Measurements from ENCODE around the gene TAOK1.

TAOK1 gene

GRCh38 chr17:29393436-29393835 lies 3.3 kb downstream of the TAOK1 start:
- no peak overlapping the region for H3K4me3 ChIP-seq (replicated peaks; ENCODE audit: low read depth, low read length)

DNA sequence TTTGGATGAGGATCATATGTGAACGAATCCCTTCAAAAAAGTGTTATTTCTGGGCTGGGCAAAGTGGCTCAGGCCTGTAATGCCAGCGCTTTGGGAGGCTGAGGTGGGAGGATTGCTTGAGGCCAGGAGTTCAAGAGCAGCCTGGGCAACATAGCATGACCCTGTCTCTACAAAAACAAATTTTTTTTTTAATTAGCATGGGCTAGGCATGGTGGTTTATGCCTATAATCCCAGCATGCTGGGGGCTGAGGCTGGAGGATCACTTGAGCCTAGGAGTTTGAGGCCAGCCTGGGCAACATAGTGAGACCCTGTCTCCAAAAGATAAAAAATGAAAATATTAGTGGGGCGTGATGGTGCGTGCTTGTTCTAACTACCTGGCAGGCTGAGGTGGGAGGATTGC lies 4.6 kb downstream of the TAOK1 start:
- no peak overlapping the region for H3K4me3 ChIP-seq (replicated peaks; ENCODE audit: low read depth, low read length)
- H3K36me3 ChIP-seq (ENCODE audit: control insufficient read depth, insufficient read depth, low read length), result peaks cover 2% of the 10 kb centered on the region; the same call in 1 of the 2 replicates
- H3K27me3 ChIP-seq (replicated peaks; ENCODE audit: control insufficient read depth, insufficient read depth, low read length), result no peaks in the 10 kb centered on the region
- DNase-seq (ENCODE audit: extremely low read depth, insufficient read length), result no peak
- TF ChIP-seq, protein P1, sequence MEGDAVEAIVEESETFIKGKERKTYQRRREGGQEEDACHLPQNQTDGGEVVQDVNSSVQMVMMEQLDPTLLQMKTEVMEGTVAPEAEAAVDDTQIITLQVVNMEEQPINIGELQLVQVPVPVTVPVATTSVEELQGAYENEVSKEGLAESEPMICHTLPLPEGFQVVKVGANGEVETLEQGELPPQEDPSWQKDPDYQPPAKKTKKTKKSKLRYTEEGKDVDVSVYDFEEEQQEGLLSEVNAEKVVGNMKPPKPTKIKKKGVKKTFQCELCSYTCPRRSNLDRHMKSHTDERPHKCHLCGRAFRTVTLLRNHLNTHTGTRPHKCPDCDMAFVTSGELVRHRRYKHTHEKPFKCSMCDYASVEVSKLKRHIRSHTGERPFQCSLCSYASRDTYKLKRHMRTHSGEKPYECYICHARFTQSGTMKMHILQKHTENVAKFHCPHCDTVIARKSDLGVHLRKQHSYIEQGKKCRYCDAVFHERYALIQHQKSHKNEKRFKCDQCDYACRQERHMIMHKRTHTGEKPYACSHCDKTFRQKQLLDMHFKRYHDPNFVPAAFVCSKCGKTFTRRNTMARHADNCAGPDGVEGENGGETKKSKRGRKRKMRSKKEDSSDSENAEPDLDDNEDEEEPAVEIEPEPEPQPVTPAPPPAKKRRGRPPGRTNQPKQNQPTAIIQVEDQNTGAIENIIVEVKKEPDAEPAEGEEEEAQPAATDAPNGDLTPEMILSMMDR (IDR thresholded peaks at IDR 0.05; ENCODE audit: insufficient read depth, low read length, poor library complexity, severe bottlenecking), result no peak

More at GRCh38 chr17:29393436-29393835, 3.3 kb downstream of the TAOK1 start:
- Histone ChIP-seq H3K36me3 (ENCODE audit: control insufficient read depth, insufficient read depth, low read length) (no peaks in the 10 kb centered on the region), H3K27me3 (replicated peaks; ENCODE audit: control insufficient read depth, insufficient read depth, low read length) (no peaks in the 10 kb centered on the region)
- DNase-seq (ENCODE audit: extremely low read depth, insufficient read length), result no peak
- TF ChIP-seq, protein P1 (IDR thresholded peaks at IDR 0.05; ENCODE audit: insufficient read depth, low read length, poor library complexity, severe bottlenecking), result no peak

GRCh38 chr17:29396066-29396465 lies 5.9 kb downstream of the TAOK1 start:
- Histone ChIP-seq H3K4me3 (replicated peaks; ENCODE audit: low read depth, low read length) (no peak overlapping the region), H3K36me3 (ENCODE audit: control insufficient read depth, insufficient read depth, low read length) (peaks cover 2% of the 10 kb centered on the region), H3K27me3 (replicated peaks; ENCODE audit: control insufficient read depth, insufficient read depth, low read length) (no peaks in the 10 kb centered on the region)
- no peak for DNase-seq (ENCODE audit: extremely low read depth, insufficient read length)
- TF ChIP-seq, protein P1 (IDR thresholded peaks at IDR 0.05; ENCODE audit: insufficient read depth, low read length, poor library complexity, severe bottlenecking), result no peak

- no peak for DNase-seq (ENCODE audit: extremely low read depth, insufficient read length)
- peaks cover 6% of the 10 kb centered on the region for H3K36me3 ChIP-seq (ENCODE audit: control insufficient read depth, insufficient read depth, low read length)
- no peaks in the 10 kb centered on the region for H3K27me3 ChIP-seq (replicated peaks; ENCODE audit: control insufficient read depth, insufficient read depth, low read length)
- TF ChIP-seq, protein P1 (IDR thresholded peaks at IDR 0.05; ENCODE audit: insufficient read depth, low read length, poor library complexity, severe bottlenecking), result no peak
- no peak overlapping the region for H3K4me3 ChIP-seq (replicated peaks; ENCODE audit: low read depth, low read length)
These were observed 9.5 kb downstream of the TAOK1 start for GRCh38 chr17:29399634-29400033.

- no peak for DNase-seq (ENCODE audit: extremely low read depth, insufficient read length)
- Histone ChIP-seq H3K4me3 (replicated peaks; ENCODE audit: low read depth, low read length) (no peak overlapping the region), H3K27me3 (replicated peaks; ENCODE audit: control insufficient read depth, insufficient read depth, low read length) (no peaks in the 10 kb centered on the region), H3K36me3 (ENCODE audit: control insufficient read depth, insufficient read depth, low read length) (peaks cover 8% of the 10 kb centered on the region)
- TF ChIP-seq, protein P1 (IDR thresholded peaks at IDR 0.05; ENCODE audit: insufficient read depth, low read length, poor library complexity, severe bottlenecking), result no peak
These were observed 10.7 kb downstream of the TAOK1 start for GRCh38 chr17:29400818-29401217.

- DNase-seq (ENCODE audit: extremely low read depth, insufficient read length), result no peak
- H3K4me3 ChIP-seq (replicated peaks; ENCODE audit: low read depth, low read length), result no peak overlapping the region
- TF ChIP-seq, protein P1 (IDR thresholded peaks at IDR 0.05; ENCODE audit: insufficient read depth, low read length, poor library complexity, severe bottlenecking), result no peak
- peaks cover 8% of the 10 kb centered on the region for H3K36me3 ChIP-seq (ENCODE audit: control insufficient read depth, insufficient read depth, low read length)
- no peaks in the 10 kb centered on the region for H3K27me3 ChIP-seq (replicated peaks; ENCODE audit: control insufficient read depth, insufficient read depth, low read length)
These were observed 11.1 kb downstream of the TAOK1 start for GRCh38 chr17:29401258-29401657.

Data from GM06990 (cell line).